Measurements from ENCODE around the gene GALNTL6. TPM values are rescaled to one million over a fixed set of nuclear protein-coding genes. Genes with fewer than 3 reads are reported as not detected.

Gene GALNTL6
- polyA plus RNA-seq, 1 donor from 2014 or later, result 14.9 TPM

- Histone ChIP-seq H3K9me2 (ENCODE audit: insufficient read depth, low read length) (no peaks in the 10 kb centered on the region), H3K4me3 (ENCODE audit: low read length) (no peak overlapping the region), H3K36me3 (ENCODE audit: insufficient read depth, low read length) (no peaks in the 10 kb centered on the region), H2AFZ (ENCODE audit: low read depth, low read length) (no peak overlapping the region), H3K79me2 (replicated peaks; ENCODE audit: insufficient read depth, low read length) (no peaks in the 10 kb centered on the region), H3K27me3 (ENCODE audit: insufficient read depth, low read depth, low read length) (no peaks in the 10 kb centered on the region), H4K20me1 (ENCODE audit: insufficient read depth) (no peaks in the 10 kb centered on the region), H3K9ac (ENCODE audit: low read length) (no peak overlapping the region), H3K9me3 (ENCODE audit: low read length) (no peaks in the 10 kb centered on the region), H3F3A (ENCODE audit: insufficient read depth, low read length, poor library complexity, severe bottlenecking) (no peaks in the 10 kb centered on the region), H3K4me2 (ENCODE audit: low read length) (no peak overlapping the region), H3K27ac (ENCODE audit: low read length) (no peak overlapping the region)
- no peak for TF ChIP-seq TAF1 (IDR thresholded peaks at IDR 0.05; ENCODE audit: low read depth)
These were observed 580.0 kb downstream of the GALNTL6 start for GRCh38 chr4:172393220-172393619.

DNA sequence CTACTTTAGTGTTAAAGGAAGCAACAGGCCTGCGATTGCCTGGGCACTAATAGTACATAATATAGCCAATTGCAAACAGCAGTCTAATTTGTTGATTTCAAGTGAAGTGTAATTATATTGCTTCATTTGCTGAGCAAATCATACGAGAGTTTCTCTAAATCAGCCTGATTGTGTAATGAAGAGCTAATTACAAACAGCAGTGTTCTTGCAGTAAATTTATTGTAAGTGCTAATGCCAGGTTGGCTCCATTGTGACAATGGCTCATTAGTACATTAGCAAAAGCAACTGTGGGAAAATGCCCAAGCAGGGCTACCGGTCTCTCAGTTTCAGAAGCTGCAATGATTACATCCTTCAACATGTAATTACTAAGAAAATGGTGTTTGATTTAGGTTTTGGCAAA lies 591.5 kb downstream of the GALNTL6 start:
- Histone ChIP-seq H3K4me2 (ENCODE audit: low read length) (no peak overlapping the region), H3K9me2 (ENCODE audit: insufficient read depth, low read length) (no peaks in the 10 kb centered on the region), H3K4me3 (ENCODE audit: low read length) (no peak overlapping the region), H4K20me1 (ENCODE audit: insufficient read depth) (no peaks in the 10 kb centered on the region), H3K36me3 (ENCODE audit: insufficient read depth, low read length) (no peaks in the 10 kb centered on the region), H2AFZ (ENCODE audit: low read depth, low read length) (no peak overlapping the region), H3K9ac (ENCODE audit: low read length) (no peak overlapping the region), H3K9me3 (ENCODE audit: low read length) (no peaks in the 10 kb centered on the region), H3K27ac (ENCODE audit: low read length) (no peak overlapping the region), H3K79me2 (replicated peaks; ENCODE audit: insufficient read depth, low read length) (no peaks in the 10 kb centered on the region), H3F3A (ENCODE audit: insufficient read depth, low read length, poor library complexity, severe bottlenecking) (no peaks in the 10 kb centered on the region), H3K27me3 (ENCODE audit: insufficient read depth, low read depth, low read length) (no peaks in the 10 kb centered on the region)
- TF ChIP-seq REST (IDR thresholded peaks at IDR 0.05; ENCODE audit: borderline replicate concordance) (no peak), RAD21 (conservative IDR thresholded peaks at IDR 0.05) (no peak), MXI1 (conservative IDR thresholded peaks at IDR 0.05; ENCODE audit: poor library complexity, severe bottlenecking) (no peak), SMC3 (conservative IDR thresholded peaks at IDR 0.05; ENCODE audit: poor library complexity) (no peak), EP300 (conservative IDR thresholded peaks at IDR 0.05; ENCODE audit: poor library complexity, severe bottlenecking) (no peak), EZH2 (IDR thresholded peaks at IDR 0.05; ENCODE audit: borderline replicate concordance, insufficient read depth, low read length, poor library complexity, severe bottlenecking) (no peak), POLR2AphosphoS5 (IDR thresholded peaks at IDR 0.05) (no peak), CTCF (IDR thresholded peaks at IDR 0.05; ENCODE audit: poor library complexity, severe bottlenecking) (no peak), TAF1 (IDR thresholded peaks at IDR 0.05; ENCODE audit: low read depth) (no peak)

GRCh38 chr4:172410363-172410762 lies 597.2 kb downstream of the GALNTL6 start:
- H3K36me3 ChIP-seq (ENCODE audit: insufficient read depth, low read length), result no peaks in the 10 kb centered on the region
- H3K9ac ChIP-seq (ENCODE audit: low read length), result no peak overlapping the region
- H3K4me2 ChIP-seq (ENCODE audit: low read length), result no peak overlapping the region
- H3K9me2 ChIP-seq (ENCODE audit: insufficient read depth, low read length), result no peaks in the 10 kb centered on the region
- H3K4me3 ChIP-seq (ENCODE audit: low read length), result no peak overlapping the region
- no peak for TF ChIP-seq EZH2 (IDR thresholded peaks at IDR 0.05; ENCODE audit: borderline replicate concordance, insufficient read depth, low read length, poor library complexity, severe bottlenecking)
- no peak for TF ChIP-seq REST (IDR thresholded peaks at IDR 0.05; ENCODE audit: borderline replicate concordance)
- no peak for TF ChIP-seq SMC3 (conservative IDR thresholded peaks at IDR 0.05; ENCODE audit: poor library complexity)
- TF ChIP-seq RAD21 (conservative IDR thresholded peaks at IDR 0.05), result no peak
- TF ChIP-seq MXI1 (conservative IDR thresholded peaks at IDR 0.05; ENCODE audit: poor library complexity, severe bottlenecking), result no peak
- no peak for TF ChIP-seq POLR2AphosphoS5 (IDR thresholded peaks at IDR 0.05)
- no peak for TF ChIP-seq CTCF (IDR thresholded peaks at IDR 0.05; ENCODE audit: poor library complexity, severe bottlenecking)
- TF ChIP-seq TAF1 (IDR thresholded peaks at IDR 0.05; ENCODE audit: low read depth), result no peak
- no peak for TF ChIP-seq EP300 (conservative IDR thresholded peaks at IDR 0.05; ENCODE audit: poor library complexity, severe bottlenecking)
- no peaks in the 10 kb centered on the region for H3K27me3 ChIP-seq (ENCODE audit: insufficient read depth, low read depth, low read length)
- H3F3A ChIP-seq (ENCODE audit: insufficient read depth, low read length, poor library complexity, severe bottlenecking), result no peaks in the 10 kb centered on the region
- no peak overlapping the region for H3K27ac ChIP-seq (ENCODE audit: low read length)
- H3K79me2 ChIP-seq (replicated peaks; ENCODE audit: insufficient read depth, low read length), result no peaks in the 10 kb centered on the region
- no peaks in the 10 kb centered on the region for H4K20me1 ChIP-seq (ENCODE audit: insufficient read depth)
- H3K9me3 ChIP-seq (ENCODE audit: low read length), result no peaks in the 10 kb centered on the region
- H2AFZ ChIP-seq (ENCODE audit: low read depth, low read length), result no peak overlapping the region
